GM21528 (cell line): ENCODE measurements around the gene ERICH4.

Experiments used
- ATAC-seq: cut with Tn5 transposase; IDR thresholded peaks from one replicate; pipeline ENCODE4 v1.9.1; 2021; ENCODE audit warnings: mild to moderate bottlenecking, moderate library complexity; ENCODE audit not compliant: unreplicated experiment, low FRiP score

Gene ERICH4

GRCh38 chr19:41413947-41414346 is 29.0 kb upstream of the ERICH4 start:
- ATAC-seq: no peak

GRCh38 chr19:41414461-41414860 is 28.5 kb upstream of the ERICH4 start:
- no peak for ATAC-seq

- ATAC-seq: no peak
Observed at GRCh38 chr19:41415154-41415571, 27.8 kb upstream of the ERICH4 start.

- no peak for ATAC-seq
Observed at GRCh38 chr19:41416194-41416674, 26.7 kb upstream of the ERICH4 start.

GRCh38 chr19:41420101-41420880 is 22.7 kb upstream of the ERICH4 start:
- ATAC-seq: no peak

GRCh38 chr19:41421314-41421713 is 21.6 kb upstream of the ERICH4 start:
- no peak for ATAC-seq

GRCh38 chr19:41421973-41422372 is 21.0 kb upstream of the ERICH4 start:
- no peak for ATAC-seq

- no peak for ATAC-seq
Observed at GRCh38 chr19:41422456-41422855, 20.5 kb upstream of the ERICH4 start.

GRCh38 chr19:41422955-41423354 is 20.0 kb upstream of the ERICH4 start:
- no peak for ATAC-seq

GRCh38 chr19:41424335-41425173 is 18.4 kb upstream of the ERICH4 start:
- ATAC-seq: no peak

GRCh38 chr19:41425174-41426115 is 17.5 kb upstream of the ERICH4 start:
- ATAC-seq: no peak

GRCh38 chr19:41426116-41426841 is 16.7 kb upstream of the ERICH4 start:
- no peak for ATAC-seq

- ATAC-seq: no peak
Observed at GRCh38 chr19:41426952-41427646, 15.9 kb upstream of the ERICH4 start, which contains the start of gene B3GNT8. Gene B3GNT8 (minus strand): TSS chr19:41427374. CDS start chr19:41426778, 596 bp downstream.

GRCh38 chr19:41427647-41428480 is 15.1 kb upstream of the ERICH4 start:
- ATAC-seq: no peak

GRCh38 chr19:41428481-41428859 is 14.5 kb upstream of the ERICH4 start:
- no peak for ATAC-seq

GRCh38 chr19:41430922-41431321 is 12.0 kb upstream of the ERICH4 start:
- no peak for ATAC-seq

GRCh38 chr19:41431426-41432386 is 11.2 kb upstream of the ERICH4 start:
- no peak for ATAC-seq
